ENCODE data around the gene FBRS.
"Not testable (repeated sequence)": the region's sequence is repeated elsewhere in the genome, so short reads cannot be mapped to it uniquely, and the experiment has no call there.

Gene FBRS

DNA sequence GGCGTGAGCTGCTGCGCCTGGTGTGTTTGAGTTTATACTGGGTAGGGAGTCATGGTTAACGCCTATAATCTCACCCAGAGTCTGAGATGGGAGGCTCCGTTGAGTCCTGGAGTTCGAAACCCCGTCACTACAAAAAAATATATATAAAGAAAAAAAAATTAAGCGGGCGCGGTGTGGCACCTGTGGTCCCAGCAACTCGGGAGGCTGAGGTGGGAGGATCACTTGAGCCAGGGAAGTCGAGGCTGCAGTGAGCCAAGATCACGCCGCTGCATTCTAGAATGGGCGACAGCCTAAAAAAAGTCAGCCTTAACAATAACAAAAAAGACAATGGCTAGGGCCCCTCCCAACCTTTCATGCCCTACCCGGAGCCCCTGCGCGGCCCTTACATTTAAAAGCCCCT, 24.7 kb upstream of the FBRS start:
- H3K36me3 Mint-ChIP-seq, result no peaks in the 10 kb centered on the region
- H3K27me3 Mint-ChIP-seq, result no peaks in the 10 kb centered on the region
- H3K27ac Mint-ChIP-seq, result peak overlapping the region; percentile 94
- no peaks in the 10 kb centered on the region for H3K9me3 Mint-ChIP-seq
- H3K4me1 Mint-ChIP-seq, result peaks cover 21% of the 10 kb centered on the region
- peak overlapping the region; percentile 89 for H3K4me3 Mint-ChIP-seq

DNA sequence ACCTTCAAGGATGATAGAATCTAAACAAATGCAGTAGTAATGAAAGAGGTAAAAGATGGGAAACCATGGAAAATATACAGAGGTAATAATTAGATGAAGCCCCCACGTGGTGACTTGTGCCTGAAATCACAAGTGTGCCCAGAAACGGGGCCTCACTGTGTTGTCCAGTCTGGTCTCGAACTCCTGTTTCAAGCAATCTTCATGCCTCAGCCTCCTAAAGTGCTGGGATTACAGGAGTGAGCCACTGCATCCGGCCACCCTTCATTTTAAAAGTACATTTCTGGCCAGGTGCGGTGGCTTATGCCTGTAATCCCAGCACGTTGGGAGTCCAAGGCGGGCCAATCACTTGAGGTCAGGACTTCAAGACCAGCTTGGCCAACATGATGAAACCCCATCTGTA, 21.6 kb upstream of the FBRS start:
- H3K9me3 Mint-ChIP-seq, result no peaks in the 10 kb centered on the region
- peak overlapping the region; percentile 0 for H3K27ac Mint-ChIP-seq
- no peaks in the 10 kb centered on the region for H3K36me3 Mint-ChIP-seq
- H3K4me3 Mint-ChIP-seq, result no peak overlapping the region
- peaks cover 17% of the 10 kb centered on the region for H3K4me1 Mint-ChIP-seq
- H3K27me3 Mint-ChIP-seq, result no peaks in the 10 kb centered on the region

DNA sequence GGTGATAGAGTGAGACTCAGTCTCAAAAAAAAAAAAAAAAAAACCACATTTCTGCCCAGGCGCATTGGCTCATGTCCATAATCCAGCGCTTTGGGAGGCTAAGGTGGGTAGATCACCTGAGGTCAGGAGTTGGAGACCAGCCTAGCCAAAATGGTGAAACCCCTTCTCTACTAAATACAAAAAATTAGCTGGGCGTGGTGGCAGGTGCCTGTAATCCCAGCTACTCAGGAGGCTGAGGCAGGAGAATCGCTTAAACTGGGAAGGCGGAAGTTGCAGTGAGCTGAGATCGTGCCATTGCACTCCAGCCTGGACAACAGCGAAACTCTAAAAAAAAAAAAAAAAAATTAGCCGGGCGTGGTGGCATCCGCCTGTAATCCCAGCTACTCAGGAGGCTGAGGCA, 21.1 kb upstream of the FBRS start:
- H3K4me3 Mint-ChIP-seq, H3K27me3 Mint-ChIP-seq, H3K27ac Mint-ChIP-seq, H3K9me3 Mint-ChIP-seq, H3K36me3 Mint-ChIP-seq: not testable (repeated sequence)
- peaks cover 17% of the 10 kb centered on the region for H3K4me1 Mint-ChIP-seq

DNA sequence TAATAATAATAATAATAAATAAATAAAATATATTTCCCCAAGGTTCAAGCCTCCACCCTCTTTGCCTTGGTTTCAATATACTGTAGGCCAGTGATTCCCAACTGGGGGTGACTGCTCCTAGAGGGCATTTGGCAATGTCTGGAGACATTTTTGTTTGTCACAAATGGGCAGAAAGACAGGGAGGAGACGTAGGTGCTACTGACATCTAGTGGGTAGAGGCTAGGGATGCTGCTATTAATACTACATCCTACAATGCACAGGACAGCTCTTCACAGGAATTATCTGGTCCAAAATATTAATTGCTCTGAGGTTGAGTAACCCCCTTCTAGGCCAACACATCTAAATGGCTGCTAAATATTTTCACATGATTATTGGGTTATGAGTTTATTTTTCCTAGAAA, 20.3 kb upstream of the FBRS start:
- Mint-ChIP-seq H3K36me3 (no peaks in the 10 kb centered on the region), H3K27ac (no peak overlapping the region)

DNA sequence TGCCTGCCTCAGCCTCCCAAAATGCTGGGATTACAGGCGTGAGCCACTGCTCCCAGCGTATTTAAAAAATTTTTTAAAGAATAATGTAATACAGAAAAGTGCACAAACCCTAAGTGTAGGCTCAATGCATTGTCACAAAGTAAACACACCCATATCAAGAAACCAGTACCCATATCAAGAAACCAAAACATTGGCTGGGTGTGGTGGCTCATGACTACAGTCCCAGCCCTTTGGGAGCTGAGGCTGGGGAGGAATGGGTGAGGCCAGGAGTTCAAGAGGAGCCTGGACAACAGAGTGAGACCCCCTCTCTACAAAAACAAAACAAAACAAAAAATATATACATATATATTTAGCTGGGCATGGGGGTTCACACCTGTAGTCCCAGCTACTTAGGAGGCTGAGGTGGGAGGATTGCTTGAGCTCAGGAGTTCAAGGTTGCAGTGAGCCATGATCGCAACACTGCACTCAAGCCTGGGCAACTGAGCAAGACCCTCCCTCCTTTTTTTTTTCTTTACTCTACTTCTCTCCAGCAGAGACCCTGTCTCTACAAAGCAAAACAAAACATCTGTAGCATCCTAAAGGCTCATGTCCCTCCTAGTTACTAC, 16.8 kb upstream of the FBRS start:
- no peak overlapping the region for H3K27ac Mint-ChIP-seq
- no peaks in the 10 kb centered on the region for H3K9me3 Mint-ChIP-seq
- no peaks in the 10 kb centered on the region for H3K27me3 Mint-ChIP-seq
- no peaks in the 10 kb centered on the region for H3K36me3 Mint-ChIP-seq
- H3K4me3 Mint-ChIP-seq, result no peak overlapping the region
- no peaks in the 10 kb centered on the region for H3K4me1 Mint-ChIP-seq

More for the DNA sequence above, 20.3 kb upstream of the FBRS start:
- Mint-ChIP-seq H3K27me3 (no peaks in the 10 kb centered on the region), H3K9me3 (no peaks in the 10 kb centered on the region), H3K4me1 (peaks cover 17% of the 10 kb centered on the region), H3K4me3 (no peak overlapping the region)

DNA sequence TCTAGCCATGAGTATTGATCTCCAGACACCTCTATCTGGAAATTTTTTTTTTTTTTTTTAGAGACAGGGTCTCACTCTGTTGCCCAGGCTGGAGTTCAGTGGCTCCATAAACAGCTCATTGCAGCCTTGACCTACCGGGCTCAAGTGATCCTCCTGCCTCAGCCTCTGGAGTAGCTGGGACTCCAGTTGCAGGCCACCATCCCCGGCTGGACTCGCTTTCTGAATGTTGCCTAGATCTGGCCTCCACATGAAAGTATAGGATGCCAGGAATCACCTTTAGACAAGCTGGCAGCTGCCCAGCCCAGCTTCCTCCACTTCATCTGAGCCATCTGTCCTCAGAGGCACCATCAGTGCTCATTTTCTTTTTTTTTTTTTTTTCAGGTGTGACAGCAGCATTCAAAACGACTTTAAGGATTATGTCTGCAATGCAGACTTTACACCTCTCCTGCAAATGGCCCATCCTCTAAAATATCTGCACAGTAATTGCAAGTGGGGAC, 13.8 kb upstream of the FBRS start:
- Mint-ChIP-seq H3K36me3 (no peaks in the 10 kb centered on the region), H3K27ac (no peak overlapping the region), H3K4me3 (no peak overlapping the region), H3K27me3 (no peaks in the 10 kb centered on the region), H3K9me3 (no peaks in the 10 kb centered on the region), H3K4me1 (no peaks in the 10 kb centered on the region)

DNA sequence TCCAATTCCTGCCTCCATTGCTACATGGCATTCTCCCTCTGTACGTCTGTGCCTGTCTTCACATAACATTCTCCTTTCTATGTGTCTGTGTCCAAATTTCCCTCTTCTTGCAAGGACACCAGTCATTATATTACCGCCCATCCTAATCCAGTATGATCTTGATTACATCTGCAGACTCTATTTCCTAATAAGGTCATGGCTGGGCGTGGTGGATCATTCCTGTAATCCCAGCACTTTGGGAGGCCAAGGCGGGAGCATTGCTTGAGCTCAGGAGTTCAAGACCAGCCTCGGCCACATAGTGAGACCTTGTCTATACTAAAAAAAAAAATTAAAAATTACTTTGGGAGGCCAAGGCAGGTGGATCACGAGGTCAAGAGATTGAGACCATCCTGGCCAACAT, 12.5 kb upstream of the FBRS start:
- Mint-ChIP-seq H3K9me3 (no peaks in the 10 kb centered on the region), H3K36me3 (no peaks in the 10 kb centered on the region), H3K4me3 (no peak overlapping the region), H3K27ac (peak overlapping the region; percentile 31), H3K4me1 (peaks cover 9% of the 10 kb centered on the region), H3K27me3 (no peaks in the 10 kb centered on the region)

DNA sequence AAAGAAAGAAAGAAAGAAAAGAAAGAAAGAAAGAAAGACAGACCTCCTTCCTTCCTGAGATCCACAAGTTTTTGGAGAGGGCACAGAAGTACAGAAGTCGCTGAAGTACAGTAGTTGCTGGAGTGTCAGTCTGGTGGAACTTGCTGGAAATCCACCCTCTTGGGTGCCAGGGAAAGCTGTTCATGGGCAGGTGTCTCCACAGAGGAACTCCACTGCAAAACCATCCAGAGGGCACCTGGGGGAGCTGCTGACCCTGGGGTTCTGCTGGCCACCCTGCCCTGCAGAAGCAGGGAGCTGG, 11.0 kb upstream of the FBRS start:
- Mint-ChIP-seq H3K4me1 (peaks cover 16% of the 10 kb centered on the region), H3K9me3 (no peaks in the 10 kb centered on the region), H3K36me3 (peaks cover 2% of the 10 kb centered on the region), H3K27me3 (no peaks in the 10 kb centered on the region), H3K27ac (no peak overlapping the region), H3K4me3 (no peak overlapping the region)

DNA sequence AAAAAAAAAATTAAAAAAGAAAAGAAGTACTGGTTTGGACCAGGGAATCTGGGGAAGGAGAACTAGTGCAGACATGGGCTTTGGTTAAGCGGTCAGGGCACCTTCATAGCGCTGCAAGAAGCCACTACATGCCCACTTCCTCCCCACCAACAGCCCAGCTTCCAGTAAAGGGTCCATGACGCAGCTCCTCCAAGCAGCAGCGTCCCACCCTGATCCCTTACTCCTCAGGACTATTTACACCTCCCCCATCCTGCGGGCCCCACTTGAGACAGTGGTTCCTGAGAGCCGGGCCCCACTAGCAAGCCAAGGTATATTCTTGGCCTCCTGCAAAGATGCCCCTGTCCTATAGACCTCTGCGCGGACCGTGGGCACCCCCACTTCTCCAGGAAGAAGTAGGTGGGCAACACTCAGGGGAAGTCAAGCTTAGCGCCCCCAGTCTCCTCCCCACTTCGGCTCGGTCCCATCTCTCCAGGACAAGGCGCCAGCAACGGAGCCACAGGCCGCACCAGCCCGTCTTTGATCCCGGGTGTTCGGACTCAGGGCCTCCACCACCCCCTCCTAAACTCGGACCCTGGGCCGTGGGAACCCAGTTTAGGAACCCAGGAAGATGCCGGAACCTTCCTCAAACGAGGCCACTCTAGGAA, 8.4 kb upstream of the FBRS start:
- Mint-ChIP-seq H3K4me3 (peak overlapping the region; percentile 98), H3K4me1 (peaks cover 23% of the 10 kb centered on the region), H3K36me3 (peaks cover 9% of the 10 kb centered on the region), H3K9me3 (no peaks in the 10 kb centered on the region), H3K27ac (peak overlapping the region; percentile 98), H3K27me3 (no peaks in the 10 kb centered on the region)

DNA sequence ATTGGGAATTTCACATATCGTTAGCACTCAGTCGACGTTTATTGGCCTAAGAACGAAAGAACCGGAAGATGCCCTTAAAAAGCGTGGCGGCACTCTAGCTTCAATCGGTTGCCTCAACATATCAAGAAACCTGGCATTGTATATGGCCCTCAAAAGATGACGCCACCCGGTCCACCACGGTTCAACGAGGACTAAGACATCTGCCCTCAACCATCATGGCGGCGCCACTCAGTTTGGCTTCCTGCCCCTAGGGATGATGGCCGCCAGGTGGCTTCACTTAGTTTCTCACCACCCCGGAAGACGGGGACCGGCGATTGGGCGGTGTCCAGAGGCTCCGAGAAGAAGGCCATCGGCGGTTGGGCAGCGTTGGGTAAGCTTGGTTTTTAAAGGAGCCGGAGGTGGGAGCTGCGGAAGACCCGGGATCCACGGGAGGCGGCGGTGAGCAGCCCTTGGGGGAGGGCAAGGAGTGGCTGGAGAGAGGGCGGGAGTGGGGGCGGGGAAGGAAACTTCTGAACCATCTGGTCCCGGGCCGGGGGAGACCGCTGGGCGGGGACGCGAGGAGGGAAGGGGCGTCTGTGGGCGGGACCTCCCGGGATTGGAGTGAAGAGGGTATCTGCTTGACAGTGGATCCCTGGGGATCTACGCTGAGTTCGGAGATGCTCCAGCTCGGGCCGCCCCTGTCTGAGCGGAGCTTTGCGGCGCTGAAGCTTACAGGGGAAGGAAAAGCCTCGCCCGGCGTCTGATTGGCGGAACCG, 7.7 kb upstream of the FBRS start, which contains the start of gene PRR14:
Gene PRR14 (plus strand): TSS at position 592 of the 755 bp plus-strand sequence. CDS start 686 bp downstream, outside the sequence.
- H3K9me3 Mint-ChIP-seq, result no peaks in the 10 kb centered on the region
- H3K27me3 Mint-ChIP-seq, result no peaks in the 10 kb centered on the region
- peak within 1 kb of the TSS; percentile 98 for H3K4me3 Mint-ChIP-seq
- H3K4me1 Mint-ChIP-seq, result peaks cover 23% of the 10 kb centered on the region
- peak within 1 kb of the TSS; percentile 98 for H3K27ac Mint-ChIP-seq
- peaks cover 11% of the 10 kb centered on the region for H3K36me3 Mint-ChIP-seq

DNA sequence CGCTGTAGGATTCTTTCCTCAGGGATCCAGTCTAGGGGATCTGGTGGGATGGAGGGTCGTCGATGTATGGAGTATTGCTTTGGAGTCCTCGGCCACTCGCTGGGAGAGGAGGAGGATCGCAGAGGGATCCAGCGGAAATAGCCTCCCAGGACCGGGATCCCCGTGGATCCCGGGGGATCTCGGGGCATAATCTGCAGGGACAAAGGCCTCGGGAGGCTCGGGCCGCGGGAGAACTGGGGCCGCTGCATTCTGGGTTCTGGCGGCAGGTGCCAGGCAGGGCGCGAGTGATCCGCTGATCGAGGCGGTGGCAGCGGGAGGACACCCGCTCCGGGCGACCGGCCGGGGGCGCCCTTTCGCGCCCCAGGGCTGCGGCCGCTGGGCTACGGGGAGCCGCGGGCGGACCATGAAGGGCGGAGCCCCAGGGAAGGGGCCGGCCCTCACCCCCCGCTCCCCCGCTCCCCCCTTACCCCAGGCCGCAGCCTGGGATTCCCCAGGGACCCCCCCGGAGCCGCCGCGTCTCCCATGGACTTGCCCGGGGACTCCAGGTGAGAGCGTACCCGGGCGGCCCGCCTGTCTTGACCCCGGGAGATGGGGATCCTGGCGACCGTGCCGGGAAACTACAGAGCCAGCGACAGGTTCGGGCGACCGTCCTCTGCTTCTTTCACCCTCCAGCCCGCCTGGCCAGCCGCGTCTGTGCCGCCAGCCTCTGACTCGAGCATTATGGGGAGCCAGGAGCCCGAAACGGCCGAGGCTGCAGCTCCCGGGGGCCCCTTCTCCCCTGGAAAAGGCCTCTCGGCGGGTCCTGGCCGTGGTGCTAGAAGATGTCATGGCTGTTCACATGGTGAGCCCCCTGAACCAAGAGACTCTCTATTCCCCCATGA, 6.9 kb upstream of the FBRS start:
- no peaks in the 10 kb centered on the region for H3K9me3 Mint-ChIP-seq
- peaks cover 11% of the 10 kb centered on the region for H3K36me3 Mint-ChIP-seq
- H3K27me3 Mint-ChIP-seq, result no peaks in the 10 kb centered on the region
- H3K27ac Mint-ChIP-seq, result peak overlapping the region; percentile 98
- H3K4me1 Mint-ChIP-seq, result peaks cover 26% of the 10 kb centered on the region
- peak overlapping the region; percentile 98 for H3K4me3 Mint-ChIP-seq

DNA sequence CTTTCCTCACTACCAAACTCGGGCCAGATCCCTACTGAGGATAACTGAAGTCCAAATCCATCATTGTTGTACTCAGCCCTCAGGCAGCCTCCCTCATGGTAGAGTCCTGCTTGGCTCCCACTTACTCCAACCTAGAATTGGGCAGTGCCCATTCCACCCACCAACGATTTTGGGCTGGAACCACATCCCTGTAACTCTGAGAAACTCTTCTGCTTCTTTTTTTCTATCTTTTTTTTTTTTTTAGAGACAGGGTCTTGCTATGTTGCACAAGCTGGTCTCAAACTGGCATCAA, 6.3 kb upstream of the FBRS start:
- Mint-ChIP-seq H3K36me3 (peaks cover 11% of the 10 kb centered on the region), H3K27me3 (no peaks in the 10 kb centered on the region), H3K9me3 (no peaks in the 10 kb centered on the region), H3K4me1 (peaks cover 32% of the 10 kb centered on the region), H3K27ac (peak overlapping the region; percentile 73), H3K4me3 (peak overlapping the region; percentile 89)

DNA sequence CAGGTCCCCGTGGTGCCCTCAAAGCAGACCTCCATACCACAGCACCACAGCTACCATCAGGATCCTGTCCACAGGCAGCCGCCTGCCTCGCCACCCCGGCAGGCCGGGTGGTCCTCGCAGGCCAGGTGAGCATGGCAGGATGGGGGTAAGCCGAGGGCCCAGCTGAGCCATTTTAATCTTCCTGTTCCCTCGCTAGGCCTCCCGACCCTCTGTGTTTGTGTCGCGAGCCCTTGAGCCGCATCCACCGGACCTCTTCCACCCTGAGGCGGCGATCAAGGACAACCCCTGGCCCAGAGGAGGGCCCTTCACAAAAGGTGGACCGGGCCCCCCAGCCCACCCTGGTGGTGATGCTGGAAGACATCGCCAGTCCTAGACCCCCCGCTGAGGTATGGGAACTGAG, 5.5 kb upstream of the FBRS start:
- peaks cover 39% of the 10 kb centered on the region for H3K4me1 Mint-ChIP-seq
- H3K27ac Mint-ChIP-seq, result peak overlapping the region; percentile 73
- peaks cover 11% of the 10 kb centered on the region for H3K36me3 Mint-ChIP-seq
- no peaks in the 10 kb centered on the region for H3K9me3 Mint-ChIP-seq
- H3K27me3 Mint-ChIP-seq, result no peaks in the 10 kb centered on the region
- peak overlapping the region; percentile 89 for H3K4me3 Mint-ChIP-seq

DNA sequence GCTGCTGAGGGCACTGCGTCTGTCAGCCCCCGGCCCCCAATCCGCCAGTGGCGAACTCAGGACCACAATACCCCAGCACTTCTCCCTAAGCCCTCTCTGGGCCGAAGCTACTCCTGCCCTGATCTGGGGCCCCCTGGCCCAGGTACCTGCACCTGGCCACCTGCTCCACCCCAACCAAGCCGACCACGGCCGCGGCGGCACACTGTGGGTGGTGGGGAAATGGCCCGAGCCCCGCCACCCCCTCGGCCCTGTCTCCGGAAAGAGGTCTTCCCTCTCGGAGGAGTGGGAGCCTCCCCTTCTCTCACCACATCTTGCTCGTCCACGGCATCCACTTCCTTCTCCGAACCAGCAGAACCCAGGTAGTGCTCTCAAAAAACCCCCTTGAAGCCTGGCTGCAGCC, 3.4 kb upstream of the FBRS start:
- H3K36me3 Mint-ChIP-seq, result peaks cover 12% of the 10 kb centered on the region
- no peaks in the 10 kb centered on the region for H3K27me3 Mint-ChIP-seq
- H3K9me3 Mint-ChIP-seq, result no peaks in the 10 kb centered on the region
- H3K4me1 Mint-ChIP-seq, result peaks cover 36% of the 10 kb centered on the region
- H3K27ac Mint-ChIP-seq, result no peak overlapping the region
- no peak overlapping the region for H3K4me3 Mint-ChIP-seq

DNA sequence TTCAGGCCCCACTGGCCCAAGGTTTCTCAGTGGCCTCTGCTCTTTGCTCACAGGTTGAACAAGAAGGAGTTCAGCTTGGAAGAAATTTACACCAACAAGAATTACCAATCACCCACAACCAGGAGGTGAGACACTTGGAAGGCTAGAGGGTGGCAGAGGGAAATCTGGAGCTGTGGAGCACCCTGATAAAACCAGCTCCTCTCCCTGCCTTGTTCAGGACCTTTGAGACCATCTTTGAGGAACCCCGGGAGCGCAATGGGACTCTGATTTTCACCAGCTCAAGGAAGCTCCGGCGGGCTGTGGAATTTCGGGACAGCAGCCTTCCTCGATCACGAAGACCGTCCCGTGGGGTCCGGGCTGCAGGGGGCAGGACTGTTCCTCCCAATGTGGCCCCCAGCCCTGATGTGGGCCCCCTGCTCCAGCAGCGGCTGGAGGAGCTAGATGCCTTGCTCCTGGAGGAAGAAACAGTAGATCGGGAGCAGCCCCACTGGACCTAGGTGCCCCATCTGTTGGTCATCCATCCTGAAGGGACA, 2.4 kb upstream of the FBRS start:
- H3K27me3 Mint-ChIP-seq, result no peaks in the 10 kb centered on the region
- peaks cover 16% of the 10 kb centered on the region for H3K36me3 Mint-ChIP-seq
- H3K4me3 Mint-ChIP-seq, result no peak overlapping the region
- peaks cover 35% of the 10 kb centered on the region for H3K4me1 Mint-ChIP-seq
- peak overlapping the region; percentile 72 for H3K27ac Mint-ChIP-seq
- no peaks in the 10 kb centered on the region for H3K9me3 Mint-ChIP-seq
